HG02970 (cell line): ENCODE results near the gene ATP10B.
"Not testable (repeated sequence)": the region's sequence is repeated elsewhere in the genome, so short reads cannot be mapped to it uniquely, and the experiment has no call there.

Experiments used
- ATAC-seq: cut with Tn5 transposase; IDR thresholded peaks from one replicate; pipeline ENCODE4 v1.9.1; 2021; ENCODE audit warnings: mild to moderate bottlenecking, moderate library complexity, moderate number of reproducible peaks; ENCODE audit not compliant: unreplicated experiment, low FRiP score

ATP10B gene

DNA sequence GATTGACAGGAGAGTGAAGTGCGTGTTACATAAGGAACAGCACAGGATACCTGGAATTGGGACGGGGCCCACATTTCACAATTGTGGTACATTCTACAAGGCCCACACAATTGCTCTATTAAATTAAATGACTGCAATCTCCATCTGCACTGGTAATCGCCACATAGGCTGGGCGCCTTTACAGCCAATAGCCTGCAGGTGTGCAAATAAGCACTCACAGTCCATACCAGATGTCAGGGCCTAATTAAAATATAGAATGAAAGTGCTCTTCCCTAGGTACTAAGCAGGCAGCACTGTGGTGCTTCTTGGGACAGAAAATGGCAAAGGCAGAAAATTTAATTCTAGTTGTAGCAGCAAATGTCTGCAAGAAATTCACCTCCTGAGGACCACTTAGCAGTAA is 82.7 kb downstream of the ATP10B start:
- no peak for ATAC-seq

GRCh38 chr5:160767062-160767461 is 84.9 kb downstream of the ATP10B start:
- ATAC-seq = no peak

DNA sequence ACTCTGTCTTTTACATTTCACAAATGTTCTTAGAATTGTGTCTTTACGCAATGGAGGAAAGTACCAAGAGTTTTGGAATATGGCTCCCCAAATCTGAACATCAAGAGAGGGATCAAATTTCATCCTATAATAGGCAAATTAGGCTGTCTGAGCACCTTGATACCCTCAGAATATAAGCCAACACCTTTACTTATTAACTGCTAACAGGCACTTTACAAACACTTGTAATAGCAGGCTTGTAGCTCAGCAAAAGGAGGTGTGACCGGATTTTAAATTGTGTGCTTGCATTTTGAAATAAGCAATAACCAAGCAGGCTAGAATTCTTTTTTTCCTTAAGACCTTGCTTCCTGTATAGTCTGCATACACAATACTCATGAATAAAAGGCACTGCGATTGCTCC is 92.0 kb downstream of the ATP10B start:
- no peak for ATAC-seq

DNA sequence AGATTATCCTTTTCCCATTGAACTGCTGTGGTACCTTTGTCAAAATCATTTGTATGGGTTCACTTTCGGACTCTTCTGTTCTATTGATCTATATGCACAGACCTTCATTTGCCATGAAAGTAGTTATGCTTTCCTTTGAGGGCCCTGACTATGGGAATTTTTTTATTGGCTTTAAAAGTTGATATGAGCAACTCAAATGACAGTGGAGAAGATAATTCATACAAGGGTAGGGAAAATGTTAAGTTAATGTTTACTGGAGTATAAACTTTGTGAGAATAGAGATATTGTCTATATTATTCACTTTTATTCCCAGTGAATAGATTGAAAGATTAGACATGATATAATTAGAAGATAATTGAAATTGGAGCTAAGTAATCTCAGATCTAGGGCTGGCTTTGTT is 94.8 kb downstream of the ATP10B start:
- no peak for ATAC-seq

DNA sequence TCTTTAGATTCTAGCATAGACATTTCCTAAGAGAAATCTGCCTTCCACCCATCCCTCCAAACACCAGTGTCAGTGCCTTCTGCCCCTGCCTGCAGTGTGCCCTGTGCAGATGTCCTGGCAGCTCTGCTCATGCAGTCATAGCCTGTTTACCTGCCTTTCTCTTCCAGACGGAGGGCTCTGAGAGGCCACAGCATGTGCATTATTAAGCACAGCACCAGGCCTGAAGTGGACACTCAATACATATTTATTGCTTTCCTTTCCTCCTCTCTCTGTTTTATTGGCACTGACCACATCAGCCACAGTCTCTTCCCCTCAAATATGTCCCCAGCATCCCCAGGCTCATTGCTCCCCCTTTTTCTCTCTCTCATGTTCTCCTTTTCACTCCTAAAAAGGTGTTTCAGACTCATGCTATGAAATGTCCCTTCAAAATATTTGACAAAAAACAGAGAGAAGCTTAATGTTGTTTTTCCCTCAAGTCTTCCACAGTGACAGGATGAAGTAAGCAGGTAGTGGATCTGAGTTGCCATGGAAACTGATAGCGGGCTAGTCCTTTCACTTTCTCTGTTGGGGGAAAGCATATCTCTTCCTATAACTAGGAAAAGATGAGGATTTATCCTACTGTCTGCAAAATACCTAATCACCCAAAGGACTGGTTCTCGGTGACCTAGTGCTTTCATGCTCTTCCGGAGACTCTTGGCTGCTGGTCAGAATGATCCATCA is 100.9 kb downstream of the ATP10B start:
- no peak for ATAC-seq

- ATAC-seq = no peak
These were observed 102.3 kb downstream of the ATP10B start for GRCh38 chr5:160749682-160750081.

DNA sequence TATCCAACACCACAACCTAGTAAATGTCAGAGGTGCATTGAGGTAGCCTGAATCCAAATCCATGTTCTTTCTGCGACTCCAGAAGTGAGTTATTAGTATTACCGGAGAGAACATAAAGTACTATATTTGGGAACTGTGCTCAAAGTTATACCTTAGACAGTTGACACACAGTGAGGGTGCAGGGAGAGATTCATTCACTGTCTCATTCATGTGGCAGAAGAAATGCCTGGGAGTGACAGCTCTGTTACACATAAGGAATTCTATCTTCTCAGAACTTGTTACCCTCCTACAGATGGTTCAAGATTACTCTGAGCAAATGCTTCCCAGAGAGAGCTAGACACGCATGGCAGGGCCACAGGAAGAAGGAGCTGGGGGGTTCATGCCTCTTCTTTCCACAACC is 103.0 kb downstream of the ATP10B start:
- no peak for ATAC-seq

DNA sequence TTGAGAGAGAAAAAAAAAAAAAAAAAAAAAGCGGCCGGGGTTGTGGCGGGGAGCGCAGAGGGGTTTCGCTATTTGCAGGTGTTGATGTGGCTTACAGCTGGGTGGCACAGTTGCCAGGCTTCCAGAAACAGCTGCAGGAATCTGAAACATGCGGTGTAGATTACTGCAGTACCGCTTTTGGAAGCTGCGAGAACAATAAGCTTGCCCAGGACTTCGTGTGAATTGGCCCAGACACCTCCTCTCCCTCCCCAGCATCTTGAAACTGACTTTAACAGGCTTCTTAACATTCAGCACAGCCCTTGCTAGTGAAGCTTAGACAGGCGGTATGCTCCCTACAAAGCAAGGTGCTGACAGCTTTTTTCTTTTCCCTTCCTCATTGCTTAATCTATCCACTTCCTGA is 104.0 kb downstream of the ATP10B start:
- ATAC-seq = no peak

- ATAC-seq = no peak
These were observed 104.5 kb downstream of the ATP10B start for GRCh38 chr5:160747559-160747958.

GRCh38 chr5:160744268-160745101 is 107.5 kb downstream of the ATP10B start:
- ATAC-seq = no peak

DNA sequence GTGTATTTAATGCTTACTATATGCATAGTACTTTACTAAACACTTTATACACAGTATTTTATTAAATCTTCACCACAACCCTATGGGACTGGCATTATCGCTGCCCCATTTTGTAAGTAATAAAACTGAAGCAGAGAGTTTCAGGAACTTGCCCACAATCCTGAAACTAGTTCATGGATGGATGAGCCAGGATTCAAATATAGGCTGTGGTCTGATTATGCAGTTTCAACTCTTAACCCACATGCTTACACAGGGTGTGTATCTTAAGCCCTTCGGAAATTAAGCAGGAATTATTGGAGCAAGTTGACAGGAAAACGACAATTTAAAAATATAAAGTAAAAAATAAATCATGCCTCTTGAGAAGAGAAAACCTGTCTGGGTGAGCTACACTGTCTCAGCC is 109.0 kb downstream of the ATP10B start:
- ATAC-seq = no peak

DNA sequence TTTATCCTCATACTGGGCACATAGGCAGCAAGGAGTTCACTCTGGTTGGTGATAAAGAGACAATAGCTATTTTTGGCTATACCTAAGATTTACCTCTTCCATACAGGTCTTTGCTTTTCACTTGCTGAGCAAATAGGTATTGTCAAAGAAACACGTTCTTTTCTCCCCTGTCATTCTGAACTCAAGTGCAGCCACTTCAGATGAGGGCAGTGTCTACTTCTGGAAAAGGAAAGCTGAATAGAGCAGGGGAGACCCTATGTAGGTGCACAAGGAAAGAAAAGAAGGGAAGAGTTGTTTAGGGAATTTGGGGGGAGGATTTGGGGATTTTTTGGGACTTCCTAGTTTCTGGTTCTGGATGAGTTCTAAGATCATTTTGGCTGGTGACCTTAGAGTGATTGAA is 109.6 kb downstream of the ATP10B start:
- ATAC-seq = no peak

- ATAC-seq = no peak
These were observed 124.6 kb downstream of the ATP10B start for GRCh38 chr5:160727296-160727997.

GRCh38 chr5:160726721-160727120 is 125.3 kb downstream of the ATP10B start:
- no peak for ATAC-seq

GRCh38 chr5:160720822-160721221 is 131.2 kb downstream of the ATP10B start:
- ATAC-seq = no peak

- not testable (repeated sequence) for ATAC-seq
These were observed 136.5 kb downstream of the ATP10B start for GRCh38 chr5:160715508-160715907.

- ATAC-seq = no peak
These were observed 148.3 kb downstream of the ATP10B start for GRCh38 chr5:160703547-160704189.

DNA sequence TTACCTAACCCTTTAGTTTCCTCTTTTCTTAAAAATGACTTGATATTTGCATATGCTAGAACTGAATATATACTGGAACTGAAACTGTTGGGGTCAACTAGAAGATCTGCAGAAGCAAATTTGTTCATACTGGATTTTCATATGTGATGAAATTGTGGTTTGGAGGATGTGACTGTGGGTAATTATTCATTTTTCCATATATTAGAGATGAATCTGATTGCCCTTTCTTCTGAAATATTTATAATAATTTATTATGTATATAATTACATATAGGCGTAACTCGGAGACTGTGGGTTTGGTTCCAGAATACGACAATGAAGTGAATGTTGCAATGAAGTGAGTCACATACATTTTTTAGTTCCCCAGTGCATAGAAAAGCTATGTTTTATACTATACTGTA is 149.1 kb downstream of the ATP10B start:
- peak; percentile 96 for ATAC-seq

DNA sequence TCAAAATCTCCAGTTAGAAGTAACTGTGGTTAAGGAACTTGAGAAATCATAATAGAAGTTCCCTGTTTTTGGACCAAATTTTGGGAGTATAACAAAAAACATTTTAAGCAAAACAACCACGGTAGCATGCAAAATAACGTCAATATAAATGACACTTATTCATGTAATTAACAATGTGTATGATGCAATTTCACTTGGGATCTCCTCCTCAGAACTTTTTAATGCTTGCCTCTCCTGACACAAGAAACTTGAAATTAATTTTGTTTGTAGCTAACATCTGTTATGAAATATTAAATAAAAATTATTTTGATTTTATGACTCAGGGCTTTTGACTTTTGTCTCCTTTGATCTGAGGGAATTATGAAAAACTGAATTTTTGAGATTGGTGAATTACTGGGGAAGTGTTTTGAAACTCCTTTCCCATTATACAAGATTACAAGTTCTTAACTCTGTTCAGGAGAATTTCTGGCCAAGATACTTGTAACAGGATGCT is 149.7 kb downstream of the ATP10B start:
- no peak for ATAC-seq

- ATAC-seq = no peak
These were observed 150.6 kb downstream of the ATP10B start for GRCh38 chr5:160701403-160701802.

GRCh38 chr5:160699301-160699700 is 152.7 kb downstream of the ATP10B start:
- no peak for ATAC-seq
